Heart left ventricle (tissue), 13 donors: Measurements from ENCODE around the gene VWC2L.

ENCODE experiments used
- CTCF ChIP-seq, 12 donors: fragments of 200-600 bp; sonication (generic) in 4 of 12; IDR thresholded peaks; one replicate each; pipeline versions ENCODE4 v1.5.0 to v1.8.0; 2018 to 2022; ENCODE audit warnings: antibody characterized with exemption in 12 of 12, mild to moderate bottlenecking in 5 of 12
- POLR2A ChIP-seq, 2 donors: fragments of 450-650 bp; IDR thresholded peaks; one replicate each; pipeline ENCODE4 v1.6.1; 2017; ENCODE audit warnings: antibody characterized with exemption in 2 of 2, mild to moderate bottlenecking in 2 of 2, moderate library complexity in 2 of 2
- donor health status: ischemic (EF 13 %, LVEDD 7.1; RV severe dilation, severe dysfunction).
- donor health status: DM: no; HTN: yes; CAD: no.
- donor health status: DM: no; HTN: no; CAD: no.
- donor health status: ischemic (EF 25% LVEDD 6.9; RV normal size, moderate dysfunction).
- donor health status: ischemic (EF 25% LVEDD 5.7; RV mildly dilated, moderate dysfunction).
- donor health status: ischemic (EF 35%, LVEDD 5.7; RV mildly dilated, moderate dysfunction).
- donor health status: nonischemic (EF 11% LVEDD 7.7; RV severe dilation, severe dysfunction).
- donor health status: DM: yes; HTN: yes; CAD: no.
- donor health status: PGD.
- donor health status: ischemic (EF 29% LVEDD 5.4; RV normal size, mild dysfunction).
- donor health status: nonischemic (EF 23%, LVEDD 6.1; RV moderate dilation, normal function).

- TF ChIP-seq CTCF (IDR thresholded peaks at IDR 0.05) (no peak), POLR2A (IDR thresholded peaks at IDR 0.05) (no peak)
These were observed 39.5 kb downstream of the VWC2L start for GRCh38 chr2:214450118-214450894.
